Upper lobe of right lung (tissue), 1 donor: Measurements from ENCODE around the gene CFAP46. TPM values are rescaled to one million over a fixed set of nuclear protein-coding genes. Genes with fewer than 3 reads are reported as not detected.

ENCODE experiments used
- ATAC-seq: fragments of 200-7000 bp; cut with Tn5 transposase; one replicate; pipeline ENCODE4 v1.9.1; 2020; ENCODE audit warnings: mild to moderate bottlenecking, moderate library complexity
- DNase-seq: peaks from one replicate; pipeline ENCODE4 v3.0.0-alpha.2; 2020
- H3K27ac ChIP-seq: fragments of 200-600 bp; one replicate; pipeline ENCODE4 v1.8.0; 2022
- H3K27me3 ChIP-seq: fragments of 200-600 bp; one replicate; pipeline ENCODE4 v1.8.0; 2022; ENCODE audit warnings: mild to moderate bottlenecking
- H3K36me3 ChIP-seq: fragments of 200-600 bp; one replicate; pipeline ENCODE4 v1.8.0; 2022
- H3K4me1 ChIP-seq: fragments of 200-600 bp; one replicate; pipeline ENCODE4 v1.8.0; 2022
- H3K4me3 ChIP-seq: fragments of 200-600 bp; one replicate; pipeline ENCODE4 v1.8.0; 2022; ENCODE audit warnings: mild to moderate bottlenecking
- H3K9me3 ChIP-seq: fragments of 200-600 bp; one replicate; pipeline ENCODE4 v1.8.0; 2022
- intact Hi-C: fragments of 100-400 bp; cut with DNase I; formaldehyde crosslinking; loops from one replicate; pipeline ENCODE4 v1.11.0; 2022
- total RNA-seq: library from RNA; stranded (reverse); fragmentation: NEBNext Ultra II Directional; extraction: Animal tissue kit (Norgen Biotek cat#: 25700); gene quantifications from one replicate; pipeline ENCODE4 v1.2.1, GENCODE V29; 2021
- TF ChIP-seq, protein P1 (sequence below): fragments of 200-600 bp; IDR thresholded peaks from one replicate; pipeline ENCODE4 v1.8.0; 2022; ENCODE audit warnings: antibody characterized with exemption
- donor health status: DM: no; HTN: yes; CAD: no; lungs with severe emphysema.

Gene CFAP46
- total RNA-seq, 1 donor from 2014 or later: 0.52 TPM

DNA sequence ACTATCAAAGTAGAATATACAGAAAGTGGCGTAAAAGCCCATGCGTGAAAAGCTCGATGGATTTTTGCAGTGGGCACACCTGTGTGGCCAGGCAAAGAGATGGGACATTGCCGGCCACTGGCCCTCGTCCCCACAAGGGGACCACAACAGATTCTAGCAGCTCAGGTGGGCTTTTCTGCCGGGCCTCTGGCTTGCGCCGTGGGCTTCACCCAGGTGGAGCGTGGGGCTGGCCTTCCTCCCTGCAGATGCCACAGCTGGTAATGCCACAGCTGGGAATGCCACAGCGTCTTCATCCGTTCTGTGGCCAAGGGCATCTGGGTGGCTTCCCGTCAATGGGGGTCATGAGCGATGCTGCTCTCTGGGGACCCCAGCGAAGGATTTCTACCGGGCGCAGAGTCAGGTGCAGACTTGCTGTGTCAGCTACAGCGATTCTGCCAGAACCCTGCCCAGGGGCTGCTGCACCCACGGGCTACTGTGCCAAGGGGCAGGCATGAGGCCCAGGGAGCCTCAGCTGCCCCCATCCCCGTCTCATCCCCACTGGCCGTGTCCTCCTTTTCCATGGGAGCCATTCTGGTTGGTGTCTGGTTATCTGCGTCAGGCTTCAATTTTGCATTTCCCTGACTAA is 103.9 kb downstream of the CFAP46 start:
- no peaks in the 10 kb centered on the region for H3K4me1 ChIP-seq
- TF ChIP-seq, protein P1, sequence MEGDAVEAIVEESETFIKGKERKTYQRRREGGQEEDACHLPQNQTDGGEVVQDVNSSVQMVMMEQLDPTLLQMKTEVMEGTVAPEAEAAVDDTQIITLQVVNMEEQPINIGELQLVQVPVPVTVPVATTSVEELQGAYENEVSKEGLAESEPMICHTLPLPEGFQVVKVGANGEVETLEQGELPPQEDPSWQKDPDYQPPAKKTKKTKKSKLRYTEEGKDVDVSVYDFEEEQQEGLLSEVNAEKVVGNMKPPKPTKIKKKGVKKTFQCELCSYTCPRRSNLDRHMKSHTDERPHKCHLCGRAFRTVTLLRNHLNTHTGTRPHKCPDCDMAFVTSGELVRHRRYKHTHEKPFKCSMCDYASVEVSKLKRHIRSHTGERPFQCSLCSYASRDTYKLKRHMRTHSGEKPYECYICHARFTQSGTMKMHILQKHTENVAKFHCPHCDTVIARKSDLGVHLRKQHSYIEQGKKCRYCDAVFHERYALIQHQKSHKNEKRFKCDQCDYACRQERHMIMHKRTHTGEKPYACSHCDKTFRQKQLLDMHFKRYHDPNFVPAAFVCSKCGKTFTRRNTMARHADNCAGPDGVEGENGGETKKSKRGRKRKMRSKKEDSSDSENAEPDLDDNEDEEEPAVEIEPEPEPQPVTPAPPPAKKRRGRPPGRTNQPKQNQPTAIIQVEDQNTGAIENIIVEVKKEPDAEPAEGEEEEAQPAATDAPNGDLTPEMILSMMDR: no peak
- ATAC-seq (no peak), DNase-seq (peak; percentile 60)
- H3K36me3 ChIP-seq: no peaks in the 10 kb centered on the region
- intact Hi-C loops: no loop called here
- no peak overlapping the region for H3K4me3 ChIP-seq
- peaks cover 5% of the 10 kb centered on the region for H3K9me3 ChIP-seq
- no peak overlapping the region for H3K27ac ChIP-seq
- peaks cover 34% of the 10 kb centered on the region for H3K27me3 ChIP-seq

DNA sequence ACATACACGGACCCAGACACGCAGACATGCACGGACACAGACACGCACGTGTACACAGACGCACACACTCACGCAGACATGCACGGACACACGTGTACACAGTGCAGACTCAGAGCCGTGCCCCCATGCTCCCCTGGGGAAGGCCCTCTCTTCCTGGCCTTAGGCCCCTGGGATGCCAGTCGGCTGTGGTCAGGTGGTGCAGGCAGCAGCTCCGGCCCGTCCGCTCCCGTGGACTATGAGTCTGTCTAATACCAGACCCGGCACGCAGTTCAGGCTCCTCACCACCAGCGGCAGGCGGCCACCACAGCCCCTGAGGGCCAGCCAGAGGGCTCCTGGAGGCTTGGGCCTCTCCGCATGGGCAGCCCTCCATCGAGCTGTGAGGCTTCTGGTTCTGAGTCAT is 104.5 kb downstream of the CFAP46 start:
- DNase-seq: peak; percentile 46
- Histone ChIP-seq H3K9me3 (peaks cover 5% of the 10 kb centered on the region), H3K36me3 (no peaks in the 10 kb centered on the region), H3K27me3 (peaks cover 39% of the 10 kb centered on the region), H3K4me1 (no peaks in the 10 kb centered on the region), H3K4me3 (no peak overlapping the region), H3K27ac (no peak overlapping the region)
- intact Hi-C loops: no loop called here
- TF ChIP-seq, protein P1: no peak
- peak; percentile 3 for ATAC-seq

DNA sequence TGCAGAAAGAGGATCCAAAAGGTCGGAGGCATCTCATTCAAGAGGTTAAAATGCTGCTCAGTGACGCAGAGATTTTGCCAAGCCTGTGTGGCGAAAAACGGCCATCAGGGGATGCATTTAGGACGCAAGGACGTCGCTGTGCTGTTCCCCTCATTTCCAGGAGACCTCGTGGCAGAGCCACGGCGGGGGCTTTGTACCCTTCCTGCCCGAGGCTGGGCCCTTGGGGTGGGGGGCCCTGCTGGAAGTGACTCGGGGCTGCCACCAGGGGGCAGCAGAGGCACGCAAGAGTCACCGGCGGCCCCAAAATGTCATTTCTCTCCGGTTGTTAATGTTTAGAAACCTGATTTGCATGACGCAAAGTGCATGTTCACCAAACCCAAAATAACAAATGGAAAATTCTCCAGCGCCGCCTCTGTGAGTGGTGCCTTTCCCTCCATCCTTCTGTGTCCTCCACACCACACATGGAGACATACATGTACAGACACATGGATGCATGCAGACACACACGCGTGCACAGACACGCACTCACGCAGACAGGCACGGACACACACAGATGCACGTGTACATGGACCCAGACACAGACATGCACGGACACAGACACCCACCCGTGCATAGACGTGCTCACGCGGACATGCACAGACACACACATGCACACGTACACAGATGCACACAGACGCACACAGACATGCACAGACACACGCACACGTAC is 105.4 kb downstream of the CFAP46 start:
- Histone ChIP-seq H3K36me3 (no peaks in the 10 kb centered on the region), H3K4me3 (no peak overlapping the region), H3K9me3 (no peaks in the 10 kb centered on the region), H3K27ac (no peak overlapping the region), H3K27me3 (peaks cover 43% of the 10 kb centered on the region), H3K4me1 (no peaks in the 10 kb centered on the region)
- TF ChIP-seq, protein P1: peak; percentile 96
- DNase-seq (peak; percentile 66), ATAC-seq (peak; percentile 58)
- intact Hi-C loops: no loop called here

DNA sequence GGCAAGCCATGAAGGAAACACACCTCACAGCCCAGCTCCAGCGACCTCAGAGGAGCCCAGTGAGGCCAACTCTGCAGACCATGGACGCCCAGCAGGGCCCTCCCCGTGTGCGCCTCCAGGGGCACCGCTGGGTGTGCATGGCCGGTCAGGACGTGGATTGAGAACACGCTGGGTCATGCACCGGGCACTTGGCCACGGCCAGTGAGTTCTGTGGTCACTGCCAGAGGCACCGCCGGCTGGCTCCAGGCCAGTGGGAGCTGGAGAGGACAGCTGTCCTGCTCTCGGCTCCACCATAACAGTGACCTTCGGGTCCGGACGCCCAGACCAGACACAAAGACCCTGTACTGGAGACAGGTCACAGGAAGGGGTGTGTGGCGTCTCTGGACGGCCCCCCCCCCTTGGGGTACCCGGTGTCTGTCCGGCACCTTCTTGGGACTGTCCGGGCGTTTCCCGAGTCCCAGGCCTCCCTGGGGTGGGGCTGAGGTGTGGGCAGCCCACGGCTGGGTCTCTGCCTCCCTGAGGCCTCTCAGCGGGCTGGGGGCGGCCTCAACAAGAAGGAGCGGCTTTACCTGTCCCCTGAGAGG is 106.0 kb downstream of the CFAP46 start:
- TF ChIP-seq, protein P1: no peak
- ATAC-seq: no peak
- peaks cover 45% of the 10 kb centered on the region for H3K27me3 ChIP-seq
- no peaks in the 10 kb centered on the region for H3K9me3 ChIP-seq
- H3K4me1 ChIP-seq: no peaks in the 10 kb centered on the region
- H3K27ac ChIP-seq: no peak overlapping the region
- no peak overlapping the region for H3K4me3 ChIP-seq
- intact Hi-C loops: no loop called here
- no peak for DNase-seq
- H3K36me3 ChIP-seq: no peaks in the 10 kb centered on the region

DNA sequence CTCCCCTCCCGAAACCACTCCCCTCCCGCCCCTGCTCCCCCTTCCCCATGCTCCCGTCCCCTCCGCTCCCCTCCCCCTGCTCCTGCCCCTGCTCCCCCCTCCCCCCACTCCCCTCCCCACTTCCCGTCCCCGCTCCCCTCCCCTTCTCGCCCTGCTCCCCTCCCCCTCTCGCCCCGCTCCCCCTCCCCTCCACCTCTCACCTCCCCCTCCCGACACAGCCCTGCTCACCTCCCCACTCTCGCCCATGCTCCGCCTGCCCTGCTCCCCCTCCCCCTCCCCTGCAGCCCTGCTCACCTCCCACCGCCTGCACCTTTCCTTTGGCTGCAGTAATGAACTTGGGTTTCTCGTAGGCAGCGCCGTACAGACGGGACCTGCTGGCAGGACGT is 106.5 kb downstream of the CFAP46 start:
- Histone ChIP-seq H3K9me3 (no peaks in the 10 kb centered on the region), H3K4me3 (no peak overlapping the region), H3K4me1 (no peaks in the 10 kb centered on the region), H3K36me3 (no peaks in the 10 kb centered on the region), H3K27ac (no peak overlapping the region), H3K27me3 (peaks cover 47% of the 10 kb centered on the region)
- ATAC-seq (no peak), DNase-seq (no peak)
- intact Hi-C loops: no loop called here
- TF ChIP-seq, protein P1: no peak
